Germinal center (tissue), 1 donor: Measurements from ENCODE around the gene PLXNA2.

Experiments
- DNase-seq: peaks from one replicate; pipeline ENCODE4 v3.0.0; 2012; ENCODE audit warnings: mixed read lengths, low spot score

The PLXNA2 gene

DNA sequence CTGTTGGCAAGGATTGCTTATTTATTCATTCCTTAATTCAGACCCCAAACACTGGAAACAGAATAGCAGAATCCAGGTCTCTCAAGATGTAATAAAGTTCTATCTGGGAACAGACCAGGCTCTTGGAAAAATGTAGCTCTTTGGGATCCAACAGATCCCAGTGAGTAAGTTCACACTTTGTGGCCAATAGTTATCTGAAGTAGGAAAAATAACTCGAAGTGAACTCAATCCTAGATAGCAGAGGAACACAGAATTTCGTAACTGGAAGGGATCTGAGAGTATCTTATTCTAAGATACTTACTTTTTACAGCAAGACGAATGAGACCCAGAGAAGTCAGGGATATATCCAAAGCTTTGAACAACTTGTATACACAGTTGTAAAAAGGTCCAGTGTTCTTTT lies 182.6 kb downstream of the PLXNA2 start:
- no peak for DNase-seq

DNA sequence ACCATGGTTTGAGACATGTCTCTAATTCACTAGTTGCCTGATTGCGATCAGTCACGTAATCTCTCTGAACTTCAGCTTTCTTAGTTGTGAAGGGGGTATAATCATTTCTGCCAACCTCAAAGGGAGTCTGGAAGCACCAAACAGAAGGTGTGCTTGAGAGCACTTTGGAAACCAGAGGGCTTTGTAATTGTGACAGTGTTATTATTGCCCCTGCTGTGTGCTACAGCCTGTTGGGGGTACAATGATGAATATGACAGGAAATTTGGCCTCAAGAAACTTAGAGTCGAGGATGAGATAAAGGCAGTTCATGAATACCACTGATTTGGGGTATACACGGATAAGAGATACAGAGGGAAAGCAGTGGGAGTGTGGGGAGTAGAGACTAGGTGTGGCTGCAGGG lies 183.1 kb downstream of the PLXNA2 start:
- no peak for DNase-seq

GRCh38 chr1:208060215-208060869 lies 183.8 kb downstream of the PLXNA2 start:
- DNase-seq: no peak

GRCh38 chr1:208059409-208060001 lies 184.7 kb downstream of the PLXNA2 start:
- no peak for DNase-seq

GRCh38 chr1:208058756-208059155 lies 185.4 kb downstream of the PLXNA2 start:
- DNase-seq: no peak

GRCh38 chr1:208058267-208058666 lies 185.9 kb downstream of the PLXNA2 start:
- no peak for DNase-seq

DNA sequence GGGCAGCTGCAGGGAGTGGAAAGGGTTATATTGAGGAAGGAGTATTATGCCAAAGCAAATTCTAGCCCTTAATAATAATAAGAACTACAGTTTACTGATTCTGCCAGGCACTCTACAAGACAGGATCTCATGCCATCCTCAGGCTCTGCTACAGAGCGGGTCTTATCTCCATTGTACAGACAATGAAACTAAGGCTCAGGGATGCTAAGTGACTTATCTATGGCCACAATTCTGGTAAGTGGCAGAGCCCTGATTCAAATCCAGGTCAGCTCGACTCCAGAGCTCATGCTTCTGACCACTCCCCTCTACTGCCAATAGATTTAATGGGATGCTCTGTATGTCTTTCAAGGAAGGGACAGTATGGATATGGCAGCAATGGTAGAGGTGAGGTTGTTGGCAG lies 187.1 kb downstream of the PLXNA2 start:
- no peak for DNase-seq

- DNase-seq: no peak
Observed at GRCh38 chr1:208055535-208055934, 188.6 kb downstream of the PLXNA2 start.

DNA sequence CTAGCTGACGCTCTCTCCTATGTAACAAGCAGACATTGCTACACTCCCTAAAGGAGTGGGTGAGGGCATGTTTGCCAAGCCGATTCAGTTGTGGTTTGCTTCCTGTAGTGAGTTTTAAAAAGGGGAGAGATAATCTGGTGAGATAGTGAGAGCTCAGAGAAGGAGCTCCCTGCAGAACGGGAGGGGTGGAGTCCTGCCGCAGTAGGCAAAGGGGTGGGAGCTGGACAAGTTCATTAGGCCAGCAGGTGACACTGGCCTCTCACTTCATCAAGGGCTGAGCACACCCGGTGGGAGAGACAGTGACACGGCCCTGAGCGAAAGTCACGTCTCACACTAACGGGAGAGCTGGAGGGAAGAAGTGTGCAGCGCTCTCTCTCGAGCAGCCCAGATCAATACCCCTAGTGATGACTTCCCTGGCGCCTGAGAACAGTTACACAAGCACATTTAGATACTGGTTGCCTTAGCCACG lies 189.2 kb downstream of the PLXNA2 start:
- no peak for DNase-seq

DNA sequence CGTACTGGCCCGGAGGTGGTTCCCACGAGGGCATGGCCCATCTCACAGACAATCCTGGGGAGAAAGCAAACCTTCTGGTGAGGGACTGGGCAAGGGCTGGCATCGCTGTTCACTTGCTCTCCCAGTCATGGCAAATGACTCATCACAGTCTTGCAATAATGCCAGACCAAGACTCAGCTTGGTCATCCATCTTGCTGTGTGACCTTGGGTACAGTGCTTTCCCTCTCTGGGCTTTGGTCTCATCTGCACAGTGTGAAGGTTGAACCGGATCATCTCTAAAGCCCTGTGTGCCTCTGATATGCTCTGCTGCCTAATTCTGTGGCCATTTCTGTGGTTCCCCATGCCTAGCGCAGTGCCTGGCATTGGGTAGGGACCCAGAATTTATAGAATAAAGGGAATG lies 189.7 kb downstream of the PLXNA2 start:
- DNase-seq: no peak

GRCh38 chr1:208053661-208054060 lies 190.5 kb downstream of the PLXNA2 start:
- DNase-seq: no peak

GRCh38 chr1:208052926-208053407 lies 191.2 kb downstream of the PLXNA2 start:
- no peak for DNase-seq

- DNase-seq: no peak
Observed at GRCh38 chr1:208052135-208052534, 192.0 kb downstream of the PLXNA2 start.

DNA sequence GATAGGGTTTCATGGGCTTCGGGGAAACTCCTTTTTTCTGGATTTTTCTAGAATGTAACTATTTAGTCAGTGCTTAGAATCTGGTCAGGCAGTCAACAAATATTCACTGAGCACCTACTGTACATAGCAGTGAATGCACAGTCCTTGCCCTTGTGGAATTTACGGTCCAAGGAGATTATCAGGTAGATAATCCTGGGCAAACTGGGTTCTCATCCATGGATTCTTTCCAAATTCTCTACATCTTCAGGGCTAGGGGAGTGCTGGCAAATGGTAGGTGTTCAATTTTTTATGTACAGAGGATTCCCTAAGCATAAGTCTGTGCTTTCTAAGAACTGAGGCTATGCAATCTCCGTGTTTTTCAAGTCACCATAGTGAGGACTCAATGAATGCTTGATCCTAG lies 192.5 kb downstream of the PLXNA2 start:
- no peak for DNase-seq

DNA sequence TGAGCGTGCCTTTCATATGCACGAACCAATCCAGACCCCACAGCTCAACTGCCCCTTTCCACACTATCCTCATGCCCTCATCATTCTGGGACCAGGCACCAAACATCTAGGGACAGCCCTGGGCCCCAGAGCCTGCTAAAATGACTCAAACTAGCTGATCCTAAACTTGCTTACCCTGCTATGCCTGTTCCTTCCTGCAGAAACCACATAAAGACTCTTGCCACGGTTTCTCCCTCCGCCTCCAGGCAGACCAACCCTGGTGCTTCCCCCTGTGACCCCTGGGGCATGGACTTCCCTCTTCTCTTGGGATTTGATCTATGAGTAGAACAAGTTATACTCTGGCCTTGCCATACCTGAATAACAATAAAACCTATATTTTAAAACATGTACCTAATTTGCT lies 195.3 kb downstream of the PLXNA2 start:
- no peak for DNase-seq

- no peak for DNase-seq
Observed at GRCh38 chr1:208047975-208048374, 196.2 kb downstream of the PLXNA2 start.

GRCh38 chr1:208047476-208047934 lies 196.7 kb downstream of the PLXNA2 start:
- no peak for DNase-seq

GRCh38 chr1:208045463-208046260 lies 198.5 kb downstream of the PLXNA2 start:
- no peak for DNase-seq

GRCh38 chr1:208044589-208045462 lies 199.4 kb downstream of the PLXNA2 start:
- DNase-seq: no peak

GRCh38 chr1:208043691-208044181 lies 200.4 kb downstream of the PLXNA2 start:
- DNase-seq: no peak

GRCh38 chr1:208042868-208043267 lies 201.3 kb downstream of the PLXNA2 start:
- DNase-seq: no peak
